Stimulated activated naive CD4-positive, alpha-beta T cell (primary cell): ENCODE measurements around the gene VTN.
"Not testable (repeated sequence)": the region's sequence is repeated elsewhere in the genome, so short reads cannot be mapped to it uniquely, and the experiment has no call there.

Source experiments
- DNase-seq, 6 experiments: peaks; one replicate each; lab custom pipeline; 2025; lab: John Stamatoyannopoulos, UW

VTN gene

DNA sequence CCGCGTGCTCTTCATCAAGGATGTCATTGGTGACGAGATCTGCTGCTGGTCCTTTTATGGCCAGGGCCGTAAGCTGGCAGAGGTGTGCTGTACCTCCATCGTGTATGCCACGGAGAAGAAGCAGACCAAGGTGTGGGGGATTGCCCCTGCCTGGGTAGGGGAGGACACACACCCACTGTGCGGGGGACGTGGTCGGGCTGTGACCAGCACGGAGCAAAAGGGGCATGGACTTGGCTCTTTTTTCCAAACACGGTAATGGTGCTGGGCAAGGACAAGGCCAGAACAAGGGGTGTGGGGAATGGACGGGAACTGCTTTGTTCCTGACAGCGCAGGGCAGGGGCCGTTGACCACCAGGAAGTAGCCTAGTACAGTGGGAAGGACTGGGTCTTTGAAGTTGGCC is 27.8 kb downstream of the VTN start:
- no peak for DNase-seq

DNA sequence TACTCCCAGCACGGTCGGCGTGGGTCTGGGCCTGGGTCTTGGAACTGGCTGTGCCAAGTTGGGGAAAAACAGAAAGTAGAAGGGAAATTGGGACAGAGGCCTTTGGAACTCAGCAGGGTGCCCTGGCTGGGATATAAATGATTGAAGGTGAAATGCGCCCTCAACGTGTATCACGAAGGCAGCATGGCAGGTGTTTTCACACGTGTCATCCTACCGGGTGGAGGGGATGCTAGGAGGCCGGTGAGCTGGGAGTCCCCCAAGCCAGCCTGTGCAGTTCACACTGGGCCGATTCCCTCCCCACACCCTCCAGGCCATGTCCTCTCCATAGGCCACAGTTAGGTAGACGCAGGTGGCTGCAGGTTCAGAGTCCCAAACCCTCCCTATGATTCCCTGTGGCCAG is 28.6 kb downstream of the VTN start:
- DNase-seq: no peak

DNA sequence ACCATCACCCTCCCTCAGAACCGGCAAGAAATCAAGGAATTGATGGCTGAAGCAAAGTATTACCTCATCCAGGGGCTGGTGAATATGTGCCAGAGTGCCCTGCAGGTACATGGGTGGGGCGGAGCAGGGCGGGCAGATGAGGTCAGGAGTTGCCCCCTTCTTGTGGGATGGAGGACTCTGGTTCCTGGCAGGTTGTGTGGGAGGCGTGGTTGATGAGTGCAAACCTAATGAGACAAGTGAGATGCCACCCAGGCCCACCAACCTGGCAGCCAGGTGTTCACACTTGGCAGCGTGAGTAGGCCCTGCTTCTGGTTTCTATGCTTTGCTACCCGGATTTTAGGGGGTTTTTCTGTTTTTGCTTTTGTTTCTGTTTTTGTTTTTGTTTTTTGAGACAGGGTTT is 29.7 kb downstream of the VTN start:
- no peak for DNase-seq

DNA sequence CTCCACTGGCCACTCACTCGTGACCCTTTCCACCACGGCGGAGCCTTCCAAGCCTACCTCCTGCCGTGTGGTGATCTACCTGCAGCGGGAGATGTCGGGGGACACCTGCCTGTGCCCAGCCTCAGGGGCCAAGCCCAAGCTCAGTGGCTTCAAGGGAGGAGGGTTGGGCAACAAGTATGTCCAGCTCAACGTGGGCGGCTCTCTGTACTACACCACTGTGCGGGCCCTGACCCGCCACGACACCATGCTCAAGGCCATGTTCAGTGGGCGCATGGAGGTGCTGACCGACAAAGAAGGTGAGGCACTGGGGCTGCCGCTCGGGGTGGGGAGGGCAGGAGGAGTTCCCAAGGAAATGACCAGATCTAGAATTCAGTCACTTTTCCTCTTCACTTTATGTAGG is 30.7 kb downstream of the VTN start:
- DNase-seq: no peak

DNA sequence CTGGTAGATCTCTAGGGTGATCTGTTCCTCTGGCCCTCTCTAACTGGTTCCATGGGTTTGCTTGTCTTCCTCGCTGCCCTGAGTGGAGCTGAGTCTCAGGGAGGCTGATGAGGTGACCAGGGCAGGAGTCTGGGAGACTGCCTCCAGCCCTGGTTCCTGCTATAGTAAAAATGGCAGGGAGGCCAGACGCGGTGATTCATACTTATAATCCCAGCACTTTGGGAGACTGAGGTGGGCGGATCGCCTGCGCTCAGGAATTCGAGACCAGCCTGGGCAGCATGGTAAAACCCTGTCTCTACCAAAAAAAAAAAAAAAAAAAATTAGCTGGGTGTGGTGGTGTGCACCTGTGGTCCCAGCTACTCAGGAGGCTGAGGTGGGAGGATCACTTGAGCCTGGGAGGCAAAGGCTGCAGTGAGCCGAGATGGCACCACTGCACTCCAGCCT is 31.3 kb downstream of the VTN start:
- DNase-seq: not testable (repeated sequence)

DNA sequence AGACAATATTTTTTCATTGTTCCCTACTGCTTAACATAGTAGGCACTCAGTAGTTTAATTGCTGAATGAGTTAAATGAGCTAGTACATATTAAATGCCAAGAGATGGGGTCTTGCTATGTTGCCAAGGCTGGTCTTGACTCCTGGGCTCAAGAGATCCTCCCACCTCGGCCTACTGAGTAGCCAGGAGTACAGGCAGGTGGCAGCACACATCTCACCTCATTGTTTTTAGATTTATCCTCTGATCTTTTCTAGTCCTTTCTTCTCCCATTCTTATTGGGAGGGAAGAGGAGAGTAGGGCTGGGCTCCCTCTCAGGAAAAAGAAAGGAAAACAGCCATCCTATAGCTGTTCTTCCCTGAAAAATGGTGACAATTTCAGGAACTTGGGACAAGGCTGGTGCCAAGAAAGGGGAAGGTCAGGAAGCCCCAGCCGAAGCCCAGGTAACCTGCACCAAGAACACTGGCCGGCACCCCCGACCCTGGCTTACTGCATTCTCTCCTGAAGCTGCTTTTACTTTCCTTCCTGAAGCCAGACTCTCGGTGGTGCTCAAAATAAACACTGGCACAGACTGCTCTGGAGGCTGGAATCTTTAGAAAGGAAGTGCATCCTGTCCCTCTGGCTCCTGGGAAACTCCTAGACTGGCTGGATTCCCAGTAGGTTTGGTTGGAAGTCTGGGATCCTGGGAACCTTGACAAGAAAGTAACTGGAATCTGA is 31.9 kb downstream of the VTN start:
- DNase-seq: no peak

DNA sequence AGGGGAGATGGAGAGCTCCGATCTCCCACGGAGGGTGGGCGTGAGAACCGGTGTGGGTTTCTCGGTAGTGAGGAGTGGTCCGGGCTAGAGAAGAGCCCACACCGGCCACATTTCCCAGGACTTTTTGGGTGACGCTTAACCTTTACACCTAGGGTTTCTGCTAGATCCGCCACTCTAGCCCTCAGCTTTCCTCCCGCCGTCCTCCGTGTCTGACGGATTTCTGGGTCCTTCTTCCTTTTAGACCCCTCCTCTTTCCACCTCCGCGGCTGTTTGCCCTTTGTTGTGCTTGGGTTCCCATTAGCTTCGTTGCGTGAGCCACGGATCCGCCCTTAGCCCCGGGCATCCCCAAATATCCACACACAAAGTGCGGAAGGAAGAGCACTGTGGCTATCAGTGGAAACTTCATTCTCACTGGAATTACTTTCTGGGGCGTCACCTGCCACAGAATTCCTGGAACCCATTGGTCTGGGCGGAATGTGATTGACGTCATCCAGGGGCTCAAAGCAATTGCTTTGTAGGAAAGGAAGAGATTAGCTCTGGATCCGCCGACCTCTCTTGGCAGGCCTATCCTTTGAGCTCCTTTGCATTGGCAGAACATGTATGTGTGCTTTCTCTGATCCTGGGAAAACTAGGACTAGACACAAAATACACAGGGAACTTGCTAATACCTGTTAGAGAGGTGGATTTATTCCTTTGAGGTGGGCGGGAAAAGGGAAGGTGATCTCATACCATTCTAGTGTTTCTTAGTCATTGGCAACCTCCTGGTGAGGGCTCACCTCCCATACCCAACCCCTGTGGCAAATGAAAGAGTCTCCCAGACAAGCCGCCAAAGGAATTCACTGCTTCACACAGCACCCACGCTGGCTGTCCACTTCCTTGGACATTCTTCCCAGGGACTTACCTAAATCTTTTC is 33.9 kb downstream of the VTN start:
- peak in 3 of 6 experiments; percentile 19 to 27 (median 23) for DNase-seq

DNA sequence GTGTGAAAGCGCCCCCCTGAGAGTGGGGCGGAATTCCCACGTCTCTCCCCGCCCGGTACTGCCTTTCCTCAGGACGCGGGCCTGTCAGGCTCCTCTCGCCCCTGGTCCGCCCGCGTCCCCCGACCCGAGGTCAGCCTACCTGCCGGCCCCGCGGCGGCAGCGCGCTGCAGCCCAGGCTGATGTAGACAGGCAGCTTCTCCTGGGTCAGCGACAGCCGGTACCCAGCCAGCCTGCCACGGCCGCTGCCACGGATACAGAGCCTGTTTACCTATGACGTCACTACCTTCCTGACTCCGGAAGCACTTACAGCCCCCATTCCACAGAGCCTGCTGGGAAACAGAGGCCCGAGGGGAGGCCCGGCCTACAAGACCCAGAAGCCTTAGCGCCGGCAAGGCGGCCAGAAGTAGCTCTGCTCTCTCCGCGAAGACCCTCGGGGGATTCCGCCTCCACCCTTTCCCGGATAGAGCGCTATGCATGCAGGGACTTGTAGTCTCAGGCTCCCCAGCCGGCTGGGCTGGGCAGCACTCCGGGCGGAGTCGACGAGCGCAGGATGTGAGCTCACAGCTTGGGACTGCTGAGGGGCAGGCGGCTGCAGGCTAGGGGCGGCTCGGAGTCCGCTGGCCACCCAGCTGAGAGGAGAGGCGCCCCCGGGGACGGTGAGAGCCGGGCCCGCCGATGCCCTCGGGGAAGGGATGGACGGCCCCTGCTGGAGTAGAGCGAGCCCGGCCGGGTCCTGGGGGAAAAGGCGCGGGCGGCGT is 34.7 kb downstream of the VTN start, which contains the start of the genes IFT20 and TNFAIP1:
TSS of gene IFT20 (minus strand) at position 272 of the 758 bp plus-strand sequence. CDS start 3,487 bp downstream, outside the sequence.
TSS of gene TNFAIP1 (plus strand) at position 561 of the 758 bp plus-strand sequence. CDS start 3,761 bp downstream, outside the sequence.
- peak; percentile 89 to 99 (median 97) for DNase-seq

DNA sequence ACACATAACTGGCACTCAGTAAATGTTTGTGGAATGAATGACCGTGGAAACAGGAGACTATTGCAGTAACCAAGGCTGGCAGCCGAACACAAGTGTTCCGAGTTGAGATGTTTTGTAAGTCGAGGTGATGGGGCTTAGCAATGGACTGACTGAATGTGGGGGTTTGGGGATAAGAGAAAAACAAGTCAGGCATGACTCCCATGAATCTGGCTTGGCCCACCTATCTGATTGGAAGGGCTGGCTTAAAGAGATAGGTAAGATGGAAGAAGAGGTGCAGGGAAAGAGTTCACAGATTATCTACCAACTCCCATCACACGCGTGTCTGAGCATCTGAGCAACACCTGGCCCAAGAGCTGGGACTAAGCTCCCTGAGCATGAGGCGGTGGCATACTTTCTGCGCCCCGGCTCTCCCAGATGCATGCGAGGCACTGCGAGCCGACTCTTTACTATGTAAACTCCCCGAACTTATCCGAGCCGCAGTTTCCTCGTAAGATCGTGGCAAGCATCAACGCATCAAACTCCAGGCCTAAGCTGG is 35.4 kb downstream of the VTN start:
- no peak for DNase-seq

DNA sequence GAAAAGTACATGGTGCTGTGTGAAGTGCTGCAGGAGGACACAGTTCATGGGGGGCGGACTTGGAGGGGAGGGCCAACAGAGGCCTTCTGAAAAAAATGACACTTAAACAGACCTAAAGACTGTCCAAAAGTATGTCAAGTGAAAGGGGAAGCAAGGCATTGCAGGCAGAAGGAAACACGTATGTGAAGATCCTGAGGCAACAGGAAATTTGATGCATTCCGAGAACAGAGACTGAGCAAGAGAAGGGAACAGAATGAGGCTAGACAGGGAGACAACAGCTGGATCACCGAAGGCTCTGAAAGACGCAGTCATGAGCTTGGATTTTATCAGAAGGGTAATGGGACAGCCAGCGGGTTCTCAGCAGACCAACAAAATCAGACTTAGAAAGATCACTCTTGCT is 35.9 kb downstream of the VTN start:
- DNase-seq: no peak

DNA sequence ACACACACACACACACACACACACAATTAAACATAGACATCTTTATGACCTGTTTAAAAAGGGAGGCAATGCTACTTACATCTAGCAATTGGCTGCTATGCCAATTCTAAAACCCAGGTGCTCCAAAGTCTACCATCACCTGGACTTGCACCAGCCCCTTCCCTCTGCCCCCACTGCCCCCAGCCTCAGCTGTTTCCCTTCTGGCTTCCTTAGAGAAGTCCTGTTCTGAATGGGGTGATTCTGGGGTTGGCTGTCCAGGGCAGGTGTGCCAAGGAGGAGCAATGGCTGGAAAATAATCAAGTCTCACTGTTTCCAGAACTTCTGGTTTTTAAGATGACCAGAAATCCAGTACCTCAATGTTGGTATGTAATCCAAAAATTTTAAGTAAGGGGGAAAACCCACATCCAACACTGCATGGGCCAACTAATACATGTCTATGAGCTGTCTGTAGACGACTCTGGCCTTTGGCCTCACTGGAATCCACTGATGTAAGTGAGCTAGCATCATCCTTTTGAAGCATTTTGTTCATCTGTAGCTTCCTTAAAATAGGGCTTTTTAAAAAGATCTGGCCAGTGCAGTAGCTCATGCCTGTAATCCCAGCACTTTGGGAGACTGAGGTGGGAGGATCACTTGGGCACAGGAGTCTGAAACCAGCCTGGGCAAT is 36.9 kb downstream of the VTN start:
- DNase-seq: no peak

DNA sequence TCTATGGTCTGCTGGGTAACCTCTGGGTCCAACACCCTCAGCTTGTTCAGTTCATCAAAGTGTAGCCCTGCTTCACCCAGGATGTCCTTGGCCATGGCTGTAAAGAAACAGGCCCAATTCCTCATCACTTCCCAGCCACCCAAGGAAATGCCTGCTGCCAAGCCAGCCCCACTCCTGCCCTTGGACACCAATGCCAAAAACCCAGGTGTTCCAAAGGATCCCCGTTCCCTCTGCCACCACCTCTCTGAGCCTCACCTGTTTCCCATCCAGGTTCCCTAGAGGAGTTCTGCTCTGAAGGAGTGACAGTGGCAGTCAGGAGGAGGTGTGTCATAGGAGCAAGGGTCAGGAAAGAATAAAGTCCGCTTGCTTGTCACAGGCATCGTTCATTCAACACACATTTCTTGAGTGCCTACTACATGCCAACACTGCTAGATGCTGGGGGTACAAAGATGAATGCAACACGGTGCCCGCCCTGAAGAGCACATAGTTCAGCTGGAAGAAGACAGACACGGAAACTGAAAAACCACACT is 38.2 kb downstream of the VTN start:
- DNase-seq: no peak

DNA sequence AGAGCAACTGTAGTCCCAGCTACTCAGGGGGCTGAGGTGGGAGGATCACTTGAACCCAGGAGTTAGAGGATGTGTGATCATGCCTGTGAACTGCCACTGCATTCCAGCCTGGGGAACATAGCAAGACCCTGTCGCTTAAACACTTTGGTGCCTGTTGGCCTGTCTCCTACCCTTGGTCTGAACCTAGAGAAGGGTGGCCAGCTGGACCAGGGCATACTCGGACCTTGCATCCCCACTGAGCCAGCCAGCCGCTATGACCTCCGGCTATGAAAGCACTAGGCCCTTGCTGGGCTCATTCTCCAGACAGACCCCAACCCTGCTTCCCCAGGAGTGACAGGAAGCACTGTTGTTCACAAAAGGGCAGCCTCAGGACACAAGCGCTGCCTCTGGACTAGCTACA is 39.4 kb downstream of the VTN start:
- no peak for DNase-seq

DNA sequence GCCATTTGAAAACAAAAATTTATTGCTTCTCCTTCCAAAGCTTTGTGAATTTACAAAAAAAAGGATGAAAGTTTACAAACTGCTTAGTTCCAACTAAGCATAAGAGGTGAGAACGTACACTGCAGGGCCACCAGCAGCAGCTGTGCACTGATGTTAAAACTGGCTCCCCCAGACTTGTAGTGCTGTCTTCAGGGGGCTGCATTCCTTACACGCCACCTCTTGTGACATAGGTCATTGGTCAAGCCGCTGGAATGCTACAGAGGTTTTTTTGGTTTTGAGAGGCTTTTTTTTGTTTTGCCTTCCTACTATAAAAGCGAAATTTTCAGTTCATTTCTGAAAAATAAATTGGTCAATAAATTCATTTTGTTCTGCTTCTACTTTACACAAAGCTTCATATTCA is 41.8 kb downstream of the VTN start:
- no peak for DNase-seq

DNA sequence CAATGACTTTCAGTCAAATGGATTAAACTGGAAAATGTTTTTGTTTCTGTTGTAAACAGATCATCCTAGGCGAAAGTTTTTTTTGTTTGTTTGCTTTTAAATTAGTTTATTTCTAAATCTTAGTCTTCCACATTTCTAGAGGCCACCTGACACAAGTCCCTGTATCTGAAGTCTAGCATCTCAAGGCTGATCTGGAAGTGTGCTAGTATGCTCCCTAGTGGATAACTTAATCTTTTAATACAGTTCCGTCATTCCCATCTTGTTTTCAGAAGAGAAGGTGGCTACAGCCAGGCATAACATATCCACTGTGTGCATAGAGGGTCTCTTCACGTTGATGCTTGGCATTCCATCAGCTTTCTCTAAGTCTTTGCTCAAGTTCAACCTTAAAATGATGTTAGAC is 42.4 kb downstream of the VTN start:
- DNase-seq: no peak

DNA sequence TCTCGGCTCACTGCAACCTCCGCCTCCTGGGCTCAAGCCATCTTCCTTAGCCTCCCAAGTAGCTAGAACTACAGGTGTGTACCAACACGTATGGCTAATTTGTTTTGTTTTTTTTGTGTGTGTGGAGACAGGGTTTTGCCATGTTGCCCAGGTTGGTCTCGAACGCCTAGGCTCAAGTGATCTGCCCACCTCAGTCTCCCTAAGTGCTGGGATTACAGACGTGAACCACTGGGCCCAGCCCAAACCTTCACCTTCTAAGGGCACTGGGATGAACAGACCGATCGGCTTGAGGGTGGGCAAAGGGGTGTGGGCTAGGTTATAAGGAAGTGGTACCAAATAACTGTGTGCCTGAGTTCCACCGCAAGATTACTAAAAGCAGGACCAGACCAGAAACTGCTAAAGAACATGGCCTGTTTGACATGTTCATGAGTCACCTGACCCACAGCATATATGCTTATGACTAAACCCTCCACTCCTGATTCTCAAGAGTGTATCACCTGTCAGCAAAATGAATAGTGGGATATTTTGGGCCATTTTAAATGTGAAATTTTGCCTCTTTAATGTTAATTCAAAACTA is 43.0 kb downstream of the VTN start:
- no peak for DNase-seq

DNA sequence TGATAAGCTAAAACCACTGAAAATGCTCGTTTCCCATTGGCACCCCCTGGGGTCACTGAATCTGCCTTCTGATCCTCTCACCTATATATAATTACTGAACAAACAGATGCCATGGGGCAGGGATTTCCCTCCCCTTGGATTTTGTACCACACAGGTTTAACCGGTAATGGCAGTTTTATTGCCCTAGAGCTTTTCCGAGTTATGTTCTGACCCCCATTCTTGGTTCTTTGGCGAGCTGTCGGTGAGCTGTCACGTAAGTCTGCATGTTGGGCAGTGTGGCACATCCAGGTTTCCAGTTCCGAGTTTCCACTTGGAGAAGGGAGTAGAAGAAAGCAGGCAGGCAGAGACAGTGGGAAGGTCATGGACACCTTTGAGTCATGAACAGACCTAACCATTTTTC is 44.0 kb downstream of the VTN start:
- no peak for DNase-seq

DNA sequence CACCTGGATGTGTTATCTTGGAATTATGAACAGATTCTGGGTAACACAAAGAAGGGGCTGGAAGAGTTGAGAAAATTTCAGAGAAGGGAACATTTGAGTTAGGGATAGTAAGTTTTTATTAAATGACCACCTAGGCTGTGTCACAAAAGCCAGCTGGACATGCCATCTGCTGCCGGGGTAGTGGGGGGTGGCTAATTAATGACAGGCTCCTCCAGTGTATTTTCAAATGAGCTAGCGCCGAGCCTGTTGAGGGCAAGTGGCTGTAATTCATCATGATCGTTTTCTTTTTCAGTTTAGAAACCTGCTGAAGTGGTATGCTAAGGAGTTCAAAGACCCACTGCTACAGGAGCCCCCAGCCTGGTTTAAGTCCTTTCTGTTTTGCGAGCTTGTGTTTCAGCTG is 44.9 kb downstream of the VTN start:
- no peak for DNase-seq

DNA sequence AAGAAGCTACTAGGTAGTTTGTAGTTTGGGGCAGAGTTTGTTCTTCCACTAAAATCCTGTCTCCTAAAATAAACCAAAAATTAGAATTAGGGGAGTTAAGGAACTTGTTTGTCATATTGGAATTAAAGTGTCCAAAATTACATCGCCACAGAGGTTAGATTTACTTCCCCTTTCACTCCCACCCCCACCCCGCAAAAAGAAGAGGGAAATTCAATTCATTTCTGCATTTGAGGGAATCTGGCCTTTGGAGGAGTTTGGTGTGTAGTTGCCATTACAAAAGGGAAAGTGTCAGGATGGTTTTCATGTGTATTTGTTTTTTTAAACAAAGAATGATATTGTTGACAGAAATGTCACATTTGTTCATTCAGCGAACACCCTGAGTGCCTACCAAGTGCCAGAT is 45.3 kb downstream of the VTN start:
- DNase-seq: no peak

DNA sequence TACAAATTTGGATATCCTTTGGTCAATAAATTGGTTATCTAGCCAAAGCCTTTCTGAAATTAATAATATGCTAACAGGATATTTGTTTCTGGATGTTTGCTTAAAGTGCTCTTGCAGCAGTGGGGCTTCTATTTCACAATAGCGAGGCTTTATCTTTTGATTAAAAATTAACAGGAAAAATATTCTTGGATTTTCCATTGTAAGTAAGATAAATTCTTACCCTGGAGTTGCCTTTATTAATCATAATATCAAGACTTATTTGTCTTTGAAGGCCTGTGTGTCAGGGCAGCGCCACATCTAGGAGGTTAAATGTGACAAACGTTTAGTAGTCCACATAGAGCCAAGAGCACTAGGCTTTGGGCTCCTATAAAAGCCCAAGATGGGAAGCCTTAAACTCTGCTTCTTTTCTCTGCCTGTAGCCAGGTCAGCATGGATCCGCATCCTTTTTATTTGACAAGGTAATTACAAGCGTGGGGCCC is 45.8 kb downstream of the VTN start:
- no peak for DNase-seq
